OCI-LY7 (cell line): Measurements from ENCODE around the gene RACGAP1. TPM values are rescaled to one million over a fixed set of nuclear protein-coding genes. Genes with fewer than 3 reads are reported as not detected.
A peak's percentile ranks its signal among the peaks of the same experiment; 100 is the strongest.

ENCODE experiments used
- BruUV-seq: library from RNA; stranded (reverse); fragments of 400-500 nt; replicated peaks from 2 replicates; lab custom pipeline; 2021; lab: Mats Ljungman, UMichigan
- CTCF ChIA-PET: fragments of 300-600 bp; sonication (Branson Sonifier 250); formaldehyde crosslinking; loops from one replicate; lab custom pipeline; 2022; ENCODE audit warnings: antibody characterized with exemption; ENCODE audit not compliant: unreplicated experiment; lab: Charles Lee
- POLR2A ChIA-PET: fragments of 300-600 bp; sonication (Branson Sonifier 250); formaldehyde crosslinking; loops from one replicate; lab custom pipeline; 2022; ENCODE audit warnings: antibody characterized with exemption; lab: Charles Lee
- DNase-seq: peaks from one replicate; pipeline ENCODE4 v3.0.0-alpha.2; 2015; ENCODE audit warnings: low spot score
- H2AFZ ChIP-seq: fragments of 200-600 bp; sonication (generic), shearing (Covaris generic); 2 replicates; pipeline ENCODE4 v1.6.1; 2014; ENCODE audit warnings: mild to moderate bottlenecking, antibody characterized with exemption, low read length, moderate library complexity
- H3K27ac ChIP-seq: fragments of 200-600 bp; sonication (generic); 2 replicates; pipeline ENCODE4 v1.5.1; 2014; ENCODE audit warnings: mixed run types, low read depth, mild to moderate bottlenecking, moderate library complexity, low read length, inconsistent platforms; ENCODE audit not compliant: poor library complexity, severe bottlenecking
- H3K36me3 ChIP-seq: fragments of 200-600 bp; sonication (generic); 2 replicates; pipeline ENCODE4 v1.6.1; 2014; ENCODE audit warnings: mild to moderate bottlenecking, antibody characterized with exemption, low read length, moderate library complexity, mixed read lengths; ENCODE audit not compliant: insufficient read depth
- H3K4me1 ChIP-seq: fragments of 200-600 bp; sonication (generic); 2 replicates; pipeline ENCODE4 v1.5.1; 2014; ENCODE audit warnings: mild to moderate bottlenecking, low read length; ENCODE audit not compliant: insufficient read depth, poor library complexity, severe bottlenecking
- H3K4me2 ChIP-seq: fragments of 200-600 bp; sonication (generic); 2 replicates; pipeline ENCODE4 v1.6.1; 2014; ENCODE audit warnings: mild to moderate bottlenecking, low read length
- H3K4me3 ChIP-seq: fragments of 200-600 bp; sonication (generic); 2 replicates; pipeline ENCODE4 v1.5.1; 2014; ENCODE audit warnings: mild to moderate bottlenecking, low read depth, low read length; ENCODE audit not compliant: poor library complexity, severe bottlenecking
- H3K79me2 ChIP-seq: fragments of 200-600 bp; sonication (generic); 2 replicates; pipeline ENCODE4 v1.6.1; 2016; ENCODE audit warnings: low read depth, mild to moderate bottlenecking, low read length, moderate library complexity, mixed read lengths; ENCODE audit not compliant: insufficient read depth
- H3K9me2 ChIP-seq: fragments of 200-600 bp; sonication (generic); 2 replicates; pipeline ENCODE4 v1.6.1; 2016; ENCODE audit warnings: mild to moderate bottlenecking, low read length, mixed read lengths; ENCODE audit not compliant: insufficient read depth
- H3K9me3 ChIP-seq: fragments of 200-600 bp; sonication (generic); 2 replicates; pipeline ENCODE4 v1.6.1; 2014; ENCODE audit warnings: mild to moderate bottlenecking, mixed run types, low read length, mixed read lengths
- H4K20me1 ChIP-seq: fragments of 200-600 bp; sonication (generic); 2 replicates; pipeline ENCODE4 v1.6.1; 2014; ENCODE audit warnings: mild to moderate bottlenecking, antibody characterized with exemption, low read length, moderate library complexity, mixed read lengths; ENCODE audit not compliant: insufficient read depth
- EZH2phosphoT487 ChIP-seq: fragments of 200-600 bp; sonication (generic); IDR thresholded peaks from 2 replicates; pipeline ENCODE4 v1.6.1; 2018; ENCODE audit warnings: low read depth, borderline replicate concordance, mild to moderate bottlenecking, mixed run types, antibody characterized with exemption, low read length, moderate library complexity, mixed read lengths
- intact Hi-C: fragments of 100-400 bp; cut with micrococcal nuclease; formaldehyde crosslinking; loops from one replicate; pipeline ENCODE4 v1.10.0; 2022; ENCODE audit not compliant: unreplicated experiment
- total RNA-seq, 2 experiments: library from RNA; depleted of rRNA in 1 of 2; stranded (reverse); fragments of >200 nt in 1 of 2; shearing (Covaris generic) in 1 of 2; gene quantifications; 2 replicates each; pipeline ENCODE4 v1.2.3, GENCODE V29; 2014 to 2022
- TF ChIP-seq, protein P1 (sequence below): fragments of 200-600 bp; sonication (generic); conservative IDR thresholded peaks from 2 replicates; pipeline ENCODE4 v1.5.1; 2014; ENCODE audit warnings: mild to moderate bottlenecking, antibody characterized with exemption, low read length, moderate library complexity, mixed read lengths

The RACGAP1 gene
- total RNA-seq, 2 experiments from 2014 or later: 69.6 to 104 TPM

DNA sequence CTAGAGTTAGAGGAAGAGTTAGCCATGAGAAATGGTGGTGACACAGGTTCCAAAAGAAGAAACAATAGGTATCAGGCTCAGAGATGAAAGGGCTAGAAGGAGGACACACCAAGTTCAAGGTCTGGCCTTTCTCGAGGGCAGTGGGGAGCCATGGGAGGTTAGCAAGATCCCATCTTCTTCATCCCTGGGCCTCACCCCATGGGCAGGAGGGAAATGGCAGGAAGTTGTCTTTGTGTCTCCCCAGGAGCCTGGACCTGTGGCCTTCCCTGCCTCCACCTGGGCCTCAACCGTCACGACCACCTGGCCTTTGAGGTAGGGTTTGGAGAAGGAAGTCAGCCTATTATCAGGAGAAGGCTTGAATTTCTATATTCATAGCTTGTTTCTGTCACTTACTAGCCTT lies 80.6 kb downstream of the RACGAP1 start:
- BruUV-seq: no TSS peak
- Histone ChIP-seq H3K9me3 (no peaks in the 10 kb centered on the region), H3K4me3 (no peak overlapping the region), H3K79me2 (no peaks in the 10 kb centered on the region), H4K20me1 (no peaks in the 10 kb centered on the region), H3K36me3 (no peaks in the 10 kb centered on the region), H3K4me2 (0 out of 2 replicates have a peak overlapping the region, but pooled peaks have one; percentile 45), H3K4me1 (peaks cover 20% of the 10 kb centered on the region), H3K27ac (no peak overlapping the region), H2AFZ (peak overlapping the region; percentile 60; the same call in 1 of the 2 replicates), H3K9me2 (no peaks in the 10 kb centered on the region)
- DNase-seq: no peak
- intact Hi-C loops: loop anchor here (2.0 to 10.0 kb wide), 2 partner anchors 80 to 168 kb away; no protein-coding TSS in a partner anchor
- TF ChIP-seq, protein P1, sequence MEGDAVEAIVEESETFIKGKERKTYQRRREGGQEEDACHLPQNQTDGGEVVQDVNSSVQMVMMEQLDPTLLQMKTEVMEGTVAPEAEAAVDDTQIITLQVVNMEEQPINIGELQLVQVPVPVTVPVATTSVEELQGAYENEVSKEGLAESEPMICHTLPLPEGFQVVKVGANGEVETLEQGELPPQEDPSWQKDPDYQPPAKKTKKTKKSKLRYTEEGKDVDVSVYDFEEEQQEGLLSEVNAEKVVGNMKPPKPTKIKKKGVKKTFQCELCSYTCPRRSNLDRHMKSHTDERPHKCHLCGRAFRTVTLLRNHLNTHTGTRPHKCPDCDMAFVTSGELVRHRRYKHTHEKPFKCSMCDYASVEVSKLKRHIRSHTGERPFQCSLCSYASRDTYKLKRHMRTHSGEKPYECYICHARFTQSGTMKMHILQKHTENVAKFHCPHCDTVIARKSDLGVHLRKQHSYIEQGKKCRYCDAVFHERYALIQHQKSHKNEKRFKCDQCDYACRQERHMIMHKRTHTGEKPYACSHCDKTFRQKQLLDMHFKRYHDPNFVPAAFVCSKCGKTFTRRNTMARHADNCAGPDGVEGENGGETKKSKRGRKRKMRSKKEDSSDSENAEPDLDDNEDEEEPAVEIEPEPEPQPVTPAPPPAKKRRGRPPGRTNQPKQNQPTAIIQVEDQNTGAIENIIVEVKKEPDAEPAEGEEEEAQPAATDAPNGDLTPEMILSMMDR: no peak
- no peak for TF ChIP-seq EZH2phosphoT487
- CTCF ChIA-PET: no interaction called here
- POLR2A ChIA-PET: no interaction called here

DNA sequence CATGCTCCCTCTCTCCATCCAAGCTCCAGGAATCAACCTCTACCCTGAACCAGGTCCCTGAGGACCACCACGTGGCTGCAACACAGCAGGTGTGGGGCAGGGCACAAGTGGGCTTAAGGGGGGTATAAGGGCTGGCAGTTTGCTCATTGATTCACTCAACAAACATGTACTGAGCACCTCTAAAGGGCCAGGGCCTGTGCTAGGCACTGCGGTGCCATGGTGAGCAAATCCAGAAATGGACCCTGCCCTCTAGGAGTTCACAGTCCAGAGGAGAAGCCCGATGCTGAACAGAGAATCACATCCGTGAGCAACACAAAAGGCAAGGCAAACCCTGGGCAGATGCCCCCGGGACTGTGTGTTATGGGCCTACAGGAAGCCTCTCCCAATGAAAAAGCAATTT lies 81.2 kb downstream of the RACGAP1 start:
- no peaks in the 10 kb centered on the region for H3K9me3 ChIP-seq
- POLR2A ChIA-PET: no interaction called here
- no peaks in the 10 kb centered on the region for H4K20me1 ChIP-seq
- intact Hi-C loops: loop anchor here (2.0 to 10.0 kb wide), 2 partner anchors 79 to 167 kb away; no protein-coding TSS in a partner anchor
- H3K4me2 ChIP-seq: no peak overlapping the region
- H2AFZ ChIP-seq: no peak overlapping the region
- TF ChIP-seq EZH2phosphoT487: no peak
- TF ChIP-seq, protein P1: no peak
- H3K79me2 ChIP-seq: no peaks in the 10 kb centered on the region
- H3K4me3 ChIP-seq: no peak overlapping the region
- CTCF ChIA-PET: no interaction called here
- no peaks in the 10 kb centered on the region for H3K9me2 ChIP-seq
- no TSS peak for BruUV-seq
- DNase-seq: no peak
- H3K27ac ChIP-seq: no peak overlapping the region
- H3K36me3 ChIP-seq: no peaks in the 10 kb centered on the region
- H3K4me1 ChIP-seq: peaks cover 20% of the 10 kb centered on the region

DNA sequence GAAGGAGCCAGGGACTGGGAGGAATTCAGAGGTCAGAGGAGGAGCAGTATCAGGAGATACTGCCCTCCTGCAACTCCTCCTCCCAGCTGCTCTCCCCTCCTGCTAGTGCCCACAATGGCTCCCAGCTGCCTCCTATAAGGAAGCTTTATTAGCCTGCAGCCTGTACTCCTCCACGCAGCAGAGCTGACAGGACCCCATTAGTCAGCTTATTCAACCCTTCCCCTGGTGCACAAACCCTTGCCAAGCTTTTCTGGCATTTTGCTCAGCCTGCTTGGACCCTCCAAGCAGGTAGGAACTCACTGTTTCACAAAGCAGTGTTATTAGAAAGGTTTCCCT lies 81.7 kb downstream of the RACGAP1 start:
- Histone ChIP-seq H3K36me3 (no peaks in the 10 kb centered on the region), H3K27ac (no peak overlapping the region), H3K4me1 (peaks cover 20% of the 10 kb centered on the region), H3K79me2 (no peaks in the 10 kb centered on the region), H4K20me1 (no peaks in the 10 kb centered on the region), H3K4me3 (no peak overlapping the region), H3K9me2 (no peaks in the 10 kb centered on the region), H3K9me3 (no peaks in the 10 kb centered on the region), H3K4me2 (no peak overlapping the region), H2AFZ (no peak overlapping the region)
- BruUV-seq: no TSS peak
- intact Hi-C loops: loop anchor here (10.0 kb wide), 1 partner anchor 79 kb away; no protein-coding TSS in a partner anchor
- no peak for DNase-seq
- TF ChIP-seq, protein P1: no peak
- no peak for TF ChIP-seq EZH2phosphoT487
- ChIA-PET POLR2A (no interaction called here), CTCF (interaction anchor here (1.0 kb wide), 1 partner anchor 24 kb away, joined by 3 read pairs; no protein-coding TSS in a partner anchor)
